WTC11 (cell line): ENCODE results near the gene TNP1. TPM values are rescaled to one million over a fixed set of nuclear protein-coding genes. Genes with fewer than 3 reads are reported as not detected.

Experiments
- ATAC-seq: fragments of 200-7000 bp; cut with Tn5 transposase; 2 replicates; pipeline ENCODE4 v1.10.0; 2021; ENCODE audit warnings: mild to moderate bottlenecking, moderate library complexity
- CTCF ChIA-PET: fragments of 300-600 bp; sonication (Branson Sonifier 250); formaldehyde crosslinking; loops from one replicate; lab custom pipeline; 2021; ENCODE audit warnings: antibody characterized with exemption; lab: Charles Lee
- POLR2A ChIA-PET: fragments of 350-600 bp; sonication (Branson Sonifier 250); formaldehyde crosslinking; loops from one replicate; lab custom pipeline; 2021; ENCODE audit warnings: antibody characterized with exemption; lab: Charles Lee
- DNase-seq: peaks from one replicate; pipeline ENCODE4 v3.0.0; 2021; ENCODE audit warnings: low spot score
- H3K27ac Mint-ChIP-seq: 2 replicates; pipeline ENCODE4 v1.8.0; 2021; ENCODE audit warnings: mixed read lengths
- H3K27me3 Mint-ChIP-seq: 2 replicates; pipeline ENCODE4 v1.8.0; 2021; ENCODE audit warnings: low read depth, mild to moderate bottlenecking, moderate library complexity, mixed read lengths
- H3K36me3 Mint-ChIP-seq: 2 replicates; pipeline ENCODE4 v1.8.0; 2021; ENCODE audit warnings: mixed read lengths
- H3K4me1 Mint-ChIP-seq: 2 replicates; pipeline ENCODE4 v1.8.0; 2022; ENCODE audit warnings: mixed read lengths
- H3K4me3 Mint-ChIP-seq: 2 replicates; pipeline ENCODE4 v1.8.0; 2021; ENCODE audit warnings: mild to moderate bottlenecking, moderate library complexity, mixed read lengths
- H3K9me3 Mint-ChIP-seq: 2 replicates; pipeline ENCODE4 v1.8.0; 2021; ENCODE audit warnings: mixed read lengths
- CBFB ChIP-seq: sonication (generic); formaldehyde crosslinking; IDR thresholded peaks from 2 replicates; pipeline ENCODE4 v1.8.1; 2022; ENCODE audit warnings: mild to moderate bottlenecking, low read depth, missing genetic modification reagents
- CREB1 ChIP-seq: sonication (generic); formaldehyde crosslinking; IDR thresholded peaks from 2 replicates; pipeline ENCODE4 v1.8.0; 2023; ENCODE audit warnings: mild to moderate bottlenecking, missing genetic modification reagents
- CREM ChIP-seq: sonication (generic); formaldehyde crosslinking; IDR thresholded peaks from 2 replicates; pipeline ENCODE4 v1.8.1; 2022; ENCODE audit warnings: mild to moderate bottlenecking, missing genetic modification reagents, moderate library complexity
- E2F4 ChIP-seq: sonication (generic); formaldehyde crosslinking; IDR thresholded peaks from 2 replicates; pipeline ENCODE4 v1.8.1; 2022; ENCODE audit warnings: low read depth, mild to moderate bottlenecking, moderate library complexity, missing genetic modification reagents, borderline replicate concordance
- E2F5 ChIP-seq: sonication (generic); formaldehyde crosslinking; IDR thresholded peaks from 2 replicates; pipeline ENCODE4 v1.8.1; 2022; ENCODE audit warnings: mild to moderate bottlenecking, moderate library complexity, missing genetic modification reagents
- GABPB1 ChIP-seq: sonication (generic); formaldehyde crosslinking; IDR thresholded peaks from 2 replicates; pipeline ENCODE4 v1.8.1; 2023; ENCODE audit warnings: mild to moderate bottlenecking, missing genetic modification reagents
- GRHL2 ChIP-seq: fragments of 250-450 bp; sonication (Bioruptor Pico); IDR thresholded peaks from 2 replicates; pipeline ENCODE4 v1.8.0; 2022; ENCODE audit warnings: mild to moderate bottlenecking, moderate library complexity; ENCODE audit not compliant: insufficient replicate concordance, severe bottlenecking
- GTF2I ChIP-seq: fragments of 250-450 bp; sonication (Bioruptor Pico); conservative IDR thresholded peaks from 2 replicates; pipeline ENCODE4 v1.4.0; 2021; ENCODE audit warnings: mild to moderate bottlenecking
- KAT7 ChIP-seq: sonication (generic); formaldehyde crosslinking; IDR thresholded peaks from 2 replicates; pipeline ENCODE4 v1.8.1; 2023; ENCODE audit warnings: missing genetic modification reagents, mild to moderate bottlenecking, borderline replicate concordance
- MAX ChIP-seq: sonication (generic); formaldehyde crosslinking; IDR thresholded peaks from 2 replicates; pipeline ENCODE4 v1.8.0; 2022; ENCODE audit warnings: mild to moderate bottlenecking, missing genetic modification reagents
- MLX ChIP-seq: sonication (generic); formaldehyde crosslinking; IDR thresholded peaks from 2 replicates; pipeline ENCODE4 v1.8.1; 2023; ENCODE audit warnings: mild to moderate bottlenecking, missing genetic modification reagents, moderate library complexity
- PRDM15 ChIP-seq: sonication (generic); formaldehyde crosslinking; IDR thresholded peaks from 2 replicates; pipeline ENCODE4 v1.8.0; 2022; ENCODE audit warnings: missing genetic modification reagents
- PREB ChIP-seq: sonication (generic); formaldehyde crosslinking; IDR thresholded peaks from 2 replicates; pipeline ENCODE4 v1.8.1; 2022; ENCODE audit warnings: mild to moderate bottlenecking, missing genetic modification reagents, moderate library complexity, borderline replicate concordance
- TEAD4 ChIP-seq: sonication (generic); formaldehyde crosslinking; IDR thresholded peaks from 2 replicates; pipeline ENCODE4 v1.8.0; 2022; ENCODE audit warnings: mild to moderate bottlenecking, missing genetic modification reagents
- USF2 ChIP-seq: sonication (generic); formaldehyde crosslinking; IDR thresholded peaks from 2 replicates; pipeline ENCODE4 v1.8.1; 2023; ENCODE audit warnings: mild to moderate bottlenecking, missing genetic modification reagents, moderate library complexity
- ZNF263 ChIP-seq: sonication (generic); formaldehyde crosslinking; IDR thresholded peaks from 2 replicates; pipeline ENCODE4 v1.8.1; 2022; ENCODE audit warnings: low read depth, mild to moderate bottlenecking, moderate library complexity, missing genetic modification reagents
- ZNF317 ChIP-seq: sonication (generic); formaldehyde crosslinking; IDR thresholded peaks from 2 replicates; pipeline ENCODE4 v1.8.1; 2023; ENCODE audit warnings: low read depth, mild to moderate bottlenecking, moderate library complexity, missing genetic modification reagents, borderline replicate concordance
- ZSCAN18 ChIP-seq: fragments of 250-450 bp; sonication (Bioruptor Pico); IDR thresholded peaks from 2 replicates; pipeline ENCODE4 v2.1.2; 2022; ENCODE audit warnings: mild to moderate bottlenecking, moderate library complexity
- total RNA-seq: library from RNA; stranded (reverse); gene quantifications from 3 replicates; pipeline ENCODE4 v1.2.3, GENCODE V29; 2021

TNP1 gene
- total RNA-seq, 1 experiment from 2014 or later: not detected

- no peaks in the 10 kb centered on the region for H3K4me1 Mint-ChIP-seq
- peaks cover 23% of the 10 kb centered on the region for H3K9me3 Mint-ChIP-seq
- H3K4me3 Mint-ChIP-seq: no peak overlapping the region
- DNase-seq (no peak), ATAC-seq (no peak)
- H3K27me3 Mint-ChIP-seq: no peaks in the 10 kb centered on the region; the same call in none of the 2 replicates
- H3K36me3 Mint-ChIP-seq: peaks cover 11% of the 10 kb centered on the region
- no peak overlapping the region for H3K27ac Mint-ChIP-seq
- no peak for TF ChIP-seq TEAD4 (CRISPR knock-in tag)
- TF ChIP-seq GABPB1: peak; percentile 63; the same call in 1 of the 2 replicates
- ChIA-PET POLR2A (interaction anchor here (0.6 kb wide), 1 partner anchor 852 kb away, joined by 6 read pairs; no protein-coding TSS in a partner anchor), CTCF (no interaction called here)
Measured at GRCh38 chr2:216871333-216871934, 11.6 kb upstream of the TNP1 start.

GRCh38 chr2:216870508-216871332 lies 10.9 kb upstream of the TNP1 start:
- Mint-ChIP-seq H3K36me3 (peaks cover 15% of the 10 kb centered on the region), H3K27me3 (no peaks in the 10 kb centered on the region; the same call in none of the 2 replicates), H3K4me1 (no peaks in the 10 kb centered on the region), H3K27ac (no peak overlapping the region), H3K4me3 (no peak overlapping the region), H3K9me3 (peaks cover 30% of the 10 kb centered on the region)
- ChIA-PET CTCF (no interaction called here), POLR2A (interaction anchor here (0.6 kb wide), 1 partner anchor 195 kb away, joined by 3 read pairs; no protein-coding TSS in a partner anchor)
- DNase-seq (no peak), ATAC-seq (no peak)
- TF ChIP-seq ZSCAN18 (no peak), PRDM15 (CRISPR knock-in tag) (no peak), GTF2I (no peak), USF2 (CRISPR knock-in tag) (no peak), ZNF263 (CRISPR knock-in tag) (no peak), PREB (CRISPR knock-in tag) (no peak), KAT7 (CRISPR knock-in tag) (no peak), CREM (CRISPR knock-in tag) (no peak), E2F5 (CRISPR knock-in tag) (no peak), CBFB (CRISPR knock-in tag) (no peak), MAX (CRISPR knock-in tag) (no peak), CREB1 (no peak), GRHL2 (CRISPR knock-in tag) (no peak), E2F4 (CRISPR knock-in tag) (no peak), ZNF317 (CRISPR knock-in tag) (no peak), MLX (CRISPR knock-in tag) (no peak)
